Glutamatergic neuron (in vitro differentiated cells): ENCODE measurements around the gene GLRA3. TPM values are rescaled to one million over a fixed set of nuclear protein-coding genes. Genes with fewer than 3 reads are reported as not detected.
A peak's percentile ranks its signal among the peaks of the same experiment; 100 is the strongest.

ENCODE experiments used
- DNase-seq: peaks from one replicate; pipeline ENCODE4 v3.0.0; 2022
- H3K27ac Mint-ChIP-seq: one replicate; pipeline ENCODE4 v1.8.0; 2020; ENCODE audit warnings: mild to moderate bottlenecking, mixed read lengths, inconsistent platforms; ENCODE audit not compliant: unreplicated experiment
- H3K27me3 Mint-ChIP-seq: one replicate; pipeline ENCODE4 v1.8.0; 2020; ENCODE audit warnings: mild to moderate bottlenecking, moderate library complexity, mixed read lengths, inconsistent platforms; ENCODE audit not compliant: unreplicated experiment
- H3K36me3 Mint-ChIP-seq: one replicate; pipeline ENCODE4 v1.8.0; 2020; ENCODE audit warnings: mild to moderate bottlenecking, mixed read lengths, inconsistent platforms; ENCODE audit not compliant: unreplicated experiment
- H3K4me1 Mint-ChIP-seq: one replicate; pipeline ENCODE4 v1.8.0; 2020; ENCODE audit warnings: mild to moderate bottlenecking, low read depth, mixed read lengths, inconsistent platforms; ENCODE audit not compliant: unreplicated experiment
- H3K4me3 Mint-ChIP-seq: one replicate; pipeline ENCODE4 v1.8.0; 2020; ENCODE audit warnings: mild to moderate bottlenecking, mixed read lengths, inconsistent platforms; ENCODE audit not compliant: unreplicated experiment
- H3K9me3 Mint-ChIP-seq: one replicate; pipeline ENCODE4 v1.8.0; 2020; ENCODE audit warnings: mild to moderate bottlenecking, moderate library complexity, mixed read lengths, inconsistent platforms; ENCODE audit not compliant: unreplicated experiment
- CTCF ChIP-seq: fragments of 200-600 bp; sonication (generic); IDR thresholded peaks from one replicate; pipeline ENCODE4 v1.5.0; 2021; ENCODE audit not compliant: partially characterized antibody, unreplicated experiment
- total RNA-seq: library from RNA; stranded (reverse); fragmentation: NEBNext Ultra II Directional; extraction: Animal tissue kit (Norgen Biotek cat#: 25700); gene quantifications from one replicate; pipeline ENCODE4 v1.2.1, GENCODE V29; 2021; ENCODE audit not compliant: unreplicated experiment

The GLRA3 gene
- total RNA-seq, 1 donor from 2014 or later: not detected

GRCh38 chr4:174848596-174848995 is 19.5 kb upstream of the GLRA3 start:
- no peak for TF ChIP-seq CTCF
- no peaks in the 10 kb centered on the region for H3K9me3 Mint-ChIP-seq
- no peak overlapping the region for H3K27ac Mint-ChIP-seq
- DNase-seq: no peak
- H3K36me3 Mint-ChIP-seq: no peaks in the 10 kb centered on the region
- no peaks in the 10 kb centered on the region for H3K27me3 Mint-ChIP-seq
- no peaks in the 10 kb centered on the region for H3K4me1 Mint-ChIP-seq
- no peak overlapping the region for H3K4me3 Mint-ChIP-seq

- TF ChIP-seq CTCF: no peak
- H3K27ac Mint-ChIP-seq: no peak overlapping the region
- no peaks in the 10 kb centered on the region for H3K9me3 Mint-ChIP-seq
- H3K4me3 Mint-ChIP-seq: no peak overlapping the region
- no peak for DNase-seq
- H3K4me1 Mint-ChIP-seq: no peaks in the 10 kb centered on the region
- H3K36me3 Mint-ChIP-seq: no peaks in the 10 kb centered on the region
- no peaks in the 10 kb centered on the region for H3K27me3 Mint-ChIP-seq
Measured at GRCh38 chr4:174847801-174848427, 18.9 kb upstream of the GLRA3 start.

DNA sequence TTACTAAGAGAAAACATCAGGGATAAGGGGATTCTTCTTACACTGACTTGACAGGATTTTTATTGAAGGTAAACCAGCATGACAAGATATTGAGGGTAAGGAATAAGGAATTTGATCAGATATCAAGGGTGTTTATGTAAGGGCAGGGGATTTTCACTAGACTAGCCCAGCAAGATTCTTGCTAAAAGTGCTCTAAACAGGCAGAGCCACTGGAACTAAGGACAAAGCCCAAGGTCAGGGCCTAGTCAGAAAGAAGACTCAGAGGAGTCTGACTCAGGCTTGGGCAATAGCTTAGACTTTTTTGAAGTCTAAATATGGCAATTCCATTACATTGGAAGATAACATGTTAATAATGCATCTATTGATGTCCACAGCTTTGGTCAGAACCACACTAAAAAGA is 6.5 kb upstream of the GLRA3 start:
- no peaks in the 10 kb centered on the region for H3K9me3 Mint-ChIP-seq
- no peak for DNase-seq
- H3K4me3 Mint-ChIP-seq: no peak overlapping the region
- no peak for TF ChIP-seq CTCF
- H3K27ac Mint-ChIP-seq: no peak overlapping the region
- no peaks in the 10 kb centered on the region for H3K36me3 Mint-ChIP-seq
- H3K27me3 Mint-ChIP-seq: no peaks in the 10 kb centered on the region
- no peaks in the 10 kb centered on the region for H3K4me1 Mint-ChIP-seq

- Mint-ChIP-seq H3K4me3 (no peak overlapping the region), H3K27ac (no peak overlapping the region), H3K36me3 (no peaks in the 10 kb centered on the region), H3K9me3 (no peaks in the 10 kb centered on the region), H3K4me1 (peaks cover 4% of the 10 kb centered on the region), H3K27me3 (no peaks in the 10 kb centered on the region)
- no peak for DNase-seq
- no peak for TF ChIP-seq CTCF
Measured at GRCh38 chr4:174834477-174834876, 5.4 kb upstream of the GLRA3 start.

DNA sequence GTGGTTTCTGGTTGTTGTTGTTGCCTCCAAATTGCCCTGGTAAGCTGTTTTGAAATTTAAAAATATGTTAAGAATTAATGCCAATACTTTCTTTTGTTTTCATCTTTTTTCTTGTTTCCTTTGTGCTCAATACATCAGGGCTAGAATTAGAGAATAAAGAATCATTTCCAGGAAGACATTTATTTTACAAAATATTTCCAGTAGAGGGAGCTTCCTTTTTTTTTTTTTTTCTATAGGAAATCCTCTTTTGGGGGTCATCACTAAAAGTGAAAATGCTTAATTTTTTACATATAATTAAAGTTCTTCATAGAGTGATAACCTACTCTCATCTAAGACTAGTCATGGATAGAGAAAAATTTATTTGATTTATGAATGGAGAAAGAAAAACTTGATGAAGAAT is 2.4 kb downstream of the GLRA3 start:
- H3K9me3 Mint-ChIP-seq: peaks cover 3% of the 10 kb centered on the region
- H3K36me3 Mint-ChIP-seq: no peaks in the 10 kb centered on the region
- peak; percentile 45 for TF ChIP-seq CTCF
- DNase-seq: no peak
- H3K27me3 Mint-ChIP-seq: peaks cover 6% of the 10 kb centered on the region
- H3K4me3 Mint-ChIP-seq: no peak overlapping the region
- peaks cover 6% of the 10 kb centered on the region for H3K4me1 Mint-ChIP-seq
- H3K27ac Mint-ChIP-seq: no peak overlapping the region
